Hematopoietic multipotent progenitor cell treated with erythropoietin and hydrocortisone succinate and interleukin-3 and kit ligand, for 6 days (in vitro differentiated cells): Measurements from ENCODE around the gene C19orf44.
"Not testable (repeated sequence)": the region's sequence is repeated elsewhere in the genome, so short reads cannot be mapped to it uniquely, and the experiment has no call there.

ENCODE experiments used
- DNase-seq: peaks from one replicate; pipeline ENCODE4 v3.0.0-alpha.2; 2015

The C19orf44 gene

DNA sequence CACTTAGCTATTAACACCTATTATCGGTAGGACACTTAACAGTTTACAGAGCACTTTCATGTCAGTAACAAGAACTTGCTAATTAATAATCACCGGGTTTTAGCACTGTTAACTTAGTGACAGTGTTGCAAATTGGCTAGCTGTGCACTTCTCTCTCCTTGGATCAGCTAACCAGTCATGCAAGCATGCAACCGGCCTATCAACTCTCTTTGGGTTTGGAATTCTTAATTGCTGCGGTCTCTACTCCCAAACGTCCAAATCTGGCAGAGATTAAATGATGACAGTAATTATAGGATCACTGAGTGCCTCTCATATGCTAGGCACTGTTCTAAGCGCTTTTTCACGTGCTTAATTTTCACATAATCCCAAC, 25.7 kb upstream of the C19orf44 start:
- DNase-seq, result no peak

DNA sequence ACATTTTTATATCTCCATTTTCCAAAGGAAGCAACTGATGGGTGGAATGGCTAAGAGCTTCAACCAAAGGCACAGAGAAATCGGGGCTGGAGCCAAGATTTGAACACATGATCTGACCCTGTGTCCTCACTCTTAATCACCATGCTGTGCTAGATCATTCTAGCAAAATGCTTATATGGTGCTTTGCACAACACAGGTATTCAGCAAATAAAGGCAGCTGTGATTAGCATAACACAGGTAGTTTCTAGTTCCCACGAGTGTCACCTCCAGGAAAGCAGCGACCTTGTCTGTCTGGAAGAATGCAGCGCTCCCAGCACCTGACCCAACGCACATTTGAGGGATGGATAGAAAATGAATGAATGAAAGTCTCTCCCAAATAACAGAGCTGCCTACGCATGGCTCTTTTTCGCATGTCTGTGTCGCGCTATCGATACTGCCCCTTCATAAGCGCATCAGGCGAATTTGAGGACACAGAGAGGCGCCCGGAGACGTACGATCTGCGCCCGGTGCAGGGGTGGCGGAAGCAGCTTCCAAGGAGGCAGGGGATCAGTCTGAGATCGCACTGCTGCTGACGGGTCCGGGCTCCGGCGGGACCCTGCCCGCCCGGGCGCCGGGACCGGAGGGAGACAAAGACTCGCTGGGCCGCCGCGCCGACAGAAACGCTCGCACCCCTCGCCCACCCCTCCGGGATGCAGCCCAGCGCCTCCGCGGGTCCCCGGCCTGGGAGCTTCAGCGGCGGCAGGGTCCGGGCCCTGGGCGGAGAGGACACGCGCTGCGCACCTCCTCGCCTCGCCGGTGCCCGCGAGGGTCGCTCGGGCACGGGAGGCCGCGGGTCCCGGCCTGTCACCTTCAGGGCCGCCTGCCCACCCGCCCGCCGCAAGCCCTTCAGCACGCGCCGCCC, 25.0 kb upstream of the C19orf44 start:
- DNase-seq, result peak; percentile 68

- DNase-seq, result not testable (repeated sequence)
These were observed 23.7 kb upstream of the C19orf44 start for GRCh38 chr19:16472559-16472899.

DNA sequence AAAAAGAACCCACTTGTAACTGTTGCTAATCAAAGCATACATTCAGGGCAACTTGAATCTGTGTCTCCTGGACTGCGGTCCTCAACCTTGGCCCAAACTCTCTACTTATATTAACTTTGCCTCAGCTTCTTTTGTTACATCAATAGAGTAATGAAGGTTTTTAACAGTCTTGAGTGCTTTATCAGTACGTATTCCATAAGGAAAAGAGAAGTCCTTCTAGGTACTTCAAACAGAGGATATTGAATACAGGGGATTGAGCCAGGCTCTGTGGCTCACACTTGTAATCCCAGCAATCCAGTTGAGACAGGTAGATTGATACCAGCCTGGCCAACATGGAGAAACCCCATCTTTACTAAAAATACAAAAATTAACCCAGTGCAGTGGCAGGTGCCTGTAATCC, 23.2 kb upstream of the C19orf44 start:
- no peak for DNase-seq

- DNase-seq, result peak; percentile 59
These were observed 22.3 kb upstream of the C19orf44 start for GRCh38 chr19:16473875-16474392.

GRCh38 chr19:16476401-16476800, 19.8 kb upstream of the C19orf44 start:
- DNase-seq, result peak; percentile 60

DNA sequence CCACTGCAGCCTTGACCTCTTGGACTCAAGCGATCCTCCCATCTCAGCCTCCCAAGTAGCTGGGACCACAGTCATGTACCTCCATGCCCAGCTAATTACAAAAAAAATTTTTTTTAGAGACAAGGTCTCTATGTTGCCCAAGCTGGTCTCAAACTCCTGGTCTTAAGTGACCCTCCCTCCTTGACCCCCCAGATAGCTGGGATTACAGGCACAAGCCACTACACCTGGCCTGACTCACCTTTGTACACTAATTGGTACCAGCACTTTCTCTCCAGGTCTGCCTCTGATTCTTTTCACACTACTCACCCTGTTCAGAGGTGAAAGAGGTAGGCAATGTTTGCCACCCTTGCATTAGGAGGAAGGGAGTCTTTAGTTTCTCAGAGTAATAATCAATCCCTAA, 18.9 kb upstream of the C19orf44 start:
- DNase-seq, result no peak

GRCh38 chr19:16482745-16483144, 13.4 kb upstream of the C19orf44 start:
- no peak for DNase-seq

DNA sequence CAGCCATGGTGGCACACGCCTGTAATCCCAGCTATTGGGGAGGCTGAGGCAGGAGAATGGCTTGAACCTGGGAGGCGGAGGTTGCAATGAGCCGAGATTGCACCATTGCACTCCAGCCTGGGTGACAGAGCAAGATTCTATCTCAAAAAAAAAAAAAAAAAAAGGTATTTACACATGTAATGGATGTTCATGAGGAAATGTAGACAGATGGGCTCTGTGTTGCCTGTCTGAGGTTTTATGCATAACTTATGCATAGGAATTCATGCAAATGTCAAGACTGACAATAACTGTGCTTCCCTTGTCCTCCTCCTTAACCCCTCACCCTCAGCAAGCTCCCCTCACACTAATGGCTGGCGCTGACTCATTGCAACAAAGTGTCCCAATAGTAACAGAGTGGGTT, 9.7 kb upstream of the C19orf44 start:
- peak; percentile 32 for DNase-seq

DNA sequence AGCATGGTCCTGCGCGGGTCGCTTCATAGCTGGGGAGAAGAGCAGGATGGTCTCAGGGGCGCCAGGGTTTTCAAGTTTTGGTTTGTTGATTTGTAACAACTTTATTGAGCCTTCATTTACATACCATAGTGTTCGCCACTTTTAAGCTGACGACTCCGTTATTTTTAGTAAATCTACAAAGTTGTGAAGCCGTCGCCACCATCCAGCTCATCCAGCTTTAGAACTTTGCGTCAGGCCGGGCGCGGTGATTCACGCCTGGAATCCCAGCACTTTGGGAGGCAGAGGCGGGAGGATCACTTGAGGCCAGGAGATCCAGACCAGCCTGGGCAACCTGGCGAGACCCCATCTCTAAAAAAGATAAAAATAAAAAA, 404 bp downstream of the C19orf44 start:
- DNase-seq, result no peak

DNA sequence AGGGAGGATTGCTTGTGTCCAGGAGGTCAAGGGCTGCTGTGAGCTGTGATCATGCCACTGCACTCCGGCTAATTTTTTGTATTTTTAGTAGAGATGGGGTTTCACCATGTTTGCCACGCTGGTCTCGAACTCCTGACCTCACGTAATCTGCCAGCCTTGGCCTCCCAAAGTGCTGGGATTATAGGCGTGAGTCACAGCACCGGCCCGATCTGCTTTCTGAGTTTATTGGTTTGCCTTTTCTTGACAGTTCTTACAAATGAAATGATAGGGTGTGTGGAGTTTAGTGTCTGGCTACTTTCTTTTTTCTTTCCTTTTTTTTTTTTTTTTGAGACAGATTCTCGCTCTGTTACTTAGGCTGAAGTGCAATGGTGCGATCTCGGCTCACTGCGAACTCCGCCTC, 848 bp downstream of the C19orf44 start:
- no peak for DNase-seq

- DNase-seq, result no peak
These were observed 1.6 kb downstream of the C19orf44 start for GRCh38 chr19:16497837-16498236.

GRCh38 chr19:16504271-16504670, 8.1 kb downstream of the C19orf44 start:
- DNase-seq, result no peak

DNA sequence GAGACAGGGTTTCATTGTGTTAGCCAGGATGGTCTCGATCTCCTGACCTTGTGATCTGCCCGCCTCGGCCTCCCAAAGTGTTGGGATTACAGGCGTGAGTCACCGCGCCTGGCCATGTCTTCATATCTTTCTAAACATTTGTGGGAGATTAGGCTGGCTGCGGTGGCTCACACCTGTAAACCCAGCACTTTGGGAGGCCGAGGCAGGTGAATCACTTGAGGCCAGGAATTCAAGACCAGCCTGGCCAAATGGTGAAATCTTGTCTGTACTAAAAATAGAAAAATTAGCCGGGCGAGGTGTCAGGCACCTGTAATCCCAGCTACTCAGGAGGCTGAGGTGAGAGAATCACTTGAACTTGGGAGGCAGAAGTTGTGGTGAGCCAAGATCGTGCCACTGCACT, 10.0 kb downstream of the C19orf44 start:
- DNase-seq, result not testable (repeated sequence)

DNA sequence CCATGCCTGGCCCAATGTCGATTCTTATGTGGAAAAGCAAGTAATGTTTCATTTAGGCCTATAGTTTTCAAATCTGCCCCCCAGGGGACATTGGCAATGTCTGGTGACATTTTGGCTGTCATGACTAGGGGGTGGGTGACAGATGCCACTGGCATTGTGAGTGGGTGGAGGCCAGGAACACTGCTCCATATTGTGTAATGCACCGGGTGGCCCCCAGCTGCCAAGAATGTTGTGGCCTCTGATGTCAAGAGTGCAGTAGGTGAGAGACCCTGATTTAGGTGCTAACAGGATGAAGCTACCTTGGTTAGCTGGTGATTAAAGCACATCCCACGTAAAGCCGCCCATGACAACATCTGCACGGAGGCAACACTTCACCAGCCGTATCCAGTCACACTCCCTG, 10.8 kb downstream of the C19orf44 start:
- DNase-seq, result no peak

- no peak for DNase-seq
These were observed 12.4 kb downstream of the C19orf44 start for GRCh38 chr19:16508546-16508945.

DNA sequence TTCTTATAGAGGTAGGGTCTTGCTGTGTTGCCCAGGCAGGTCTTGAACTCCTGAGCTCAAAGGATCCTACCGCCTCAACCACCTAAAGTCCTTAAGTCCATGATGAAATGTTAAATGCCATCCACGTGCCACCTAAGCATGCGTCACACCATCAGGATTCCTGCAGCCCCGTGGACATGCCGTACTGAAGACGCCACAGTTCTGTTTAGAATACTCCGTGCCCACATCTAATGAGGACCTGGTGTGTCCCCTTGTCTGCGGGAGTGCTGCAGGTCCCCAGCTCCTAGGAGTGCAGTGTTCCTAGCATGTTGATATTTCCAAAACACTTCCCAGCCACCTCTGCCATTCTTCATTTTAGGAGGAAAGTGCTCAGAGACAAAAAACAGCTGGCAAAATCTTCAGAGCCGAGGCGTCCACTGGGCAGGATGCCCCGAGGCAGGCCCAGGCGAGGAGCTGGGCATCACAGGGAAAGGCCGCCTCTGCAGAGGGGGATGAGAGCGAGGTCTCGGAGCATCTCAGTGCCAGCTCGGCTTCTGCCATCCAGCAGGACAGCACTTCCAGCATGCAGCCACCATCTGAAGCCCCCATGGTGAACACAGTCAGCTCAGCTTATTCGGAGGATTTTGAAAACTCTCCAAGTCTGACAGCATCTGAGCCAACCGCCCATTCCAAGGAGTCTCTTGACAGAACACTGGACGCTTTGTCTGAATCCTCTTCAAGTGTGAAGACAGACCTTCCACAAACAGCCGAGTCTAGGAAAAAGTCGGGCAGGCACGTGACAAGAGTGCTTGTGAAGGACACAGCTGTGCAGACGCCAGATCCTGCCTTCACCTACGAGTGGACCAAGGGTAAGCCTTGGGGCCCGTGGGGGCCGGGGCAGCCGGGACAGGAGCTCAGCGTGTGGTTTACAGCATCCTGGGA, 13.2 kb downstream of the C19orf44 start:
- no peak for DNase-seq

- not testable (repeated sequence) for DNase-seq
These were observed 16.4 kb downstream of the C19orf44 start for GRCh38 chr19:16512611-16513010.

- no peak for DNase-seq
These were observed 18.3 kb downstream of the C19orf44 start for GRCh38 chr19:16514383-16515019.

GRCh38 chr19:16516381-16516780, 20.2 kb downstream of the C19orf44 start:
- no peak for DNase-seq

- no peak for DNase-seq
These were observed 20.9 kb downstream of the C19orf44 start for GRCh38 chr19:16516923-16517610.

- DNase-seq, result no peak
These were observed 21.9 kb downstream of the C19orf44 start for GRCh38 chr19:16518061-16518460.
